Adipocyte (in vitro differentiated cells): Measurements from ENCODE around the gene GPR18.

ENCODE experiments used
- DNase-seq: peaks from one replicate; pipeline ENCODE4 v3.0.0-alpha.2; 2015; ENCODE audit warnings: low read depth
- H3K27me3 ChIP-seq: replicated peaks from 2 replicates; pipeline ENCODE4 v1.7.0; 2013; ENCODE audit warnings: mild to moderate bottlenecking, low read length, moderate library complexity; ENCODE audit not compliant: control insufficient read depth, insufficient read depth
- H3K36me3 ChIP-seq: 2 replicates; pipeline ENCODE4 v1.7.0; 2013; ENCODE audit warnings: low read length, mild to moderate bottlenecking, moderate library complexity; ENCODE audit not compliant: control insufficient read depth, insufficient read depth, severe bottlenecking
- H3K4me1 ChIP-seq: 2 replicates; pipeline ENCODE4 v1.7.0; 2013; ENCODE audit warnings: mild to moderate bottlenecking, low read length, moderate library complexity; ENCODE audit not compliant: control insufficient read depth, insufficient read depth
- H3K4me3 ChIP-seq: 2 replicates; pipeline ENCODE4 v1.7.0; 2013; ENCODE audit warnings: mild to moderate bottlenecking, low read length, moderate library complexity
- H3K9ac ChIP-seq: 2 replicates; pipeline ENCODE4 v1.7.0; 2013; ENCODE audit warnings: mild to moderate bottlenecking, low read length, moderate library complexity
- H3K9me3 ChIP-seq: 2 replicates; pipeline ENCODE4 v1.7.0; 2013; ENCODE audit warnings: mild to moderate bottlenecking, low read length, moderate library complexity; ENCODE audit not compliant: control insufficient read depth

The GPR18 gene

GRCh38 chr13:99258210-99258860 lies at the start of gene GPR18:
GPR18 (minus strand) TSS chr13:99258379; CDS start chr13:99255872, 2,507 bp downstream.
- Histone ChIP-seq H3K4me1 (peaks cover 30% of the 10 kb centered on the region), H3K27me3 (no peaks in the 10 kb centered on the region), H3K4me3 (no peak within 1 kb of the TSS), H3K36me3 (peaks cover 17% of the 10 kb centered on the region), H3K9ac (no peak within 1 kb of the TSS), H3K9me3 (no peaks in the 10 kb centered on the region)
- DNase-seq: no peak

GRCh38 chr13:99307648-99308339 lies 49.6 kb upstream of the GPR18 start:
- peaks cover 51% of the 10 kb centered on the region for H3K4me1 ChIP-seq
- no peaks in the 10 kb centered on the region for H3K9me3 ChIP-seq
- H3K9ac ChIP-seq: peak overlapping the region; percentile 35
- H3K36me3 ChIP-seq: peaks cover 5% of the 10 kb centered on the region
- H3K27me3 ChIP-seq: no peaks in the 10 kb centered on the region
- peak; percentile 72 for DNase-seq
- H3K4me3 ChIP-seq: no peak overlapping the region

- Histone ChIP-seq H3K4me3 (no peak within 1 kb of the TSS), H3K36me3 (peaks cover 5% of the 10 kb centered on the region), H3K27me3 (no peaks in the 10 kb centered on the region), H3K9ac (peak within 1 kb of the TSS; percentile 35), H3K4me1 (peaks cover 45% of the 10 kb centered on the region), H3K9me3 (no peaks in the 10 kb centered on the region)
- DNase-seq: peak; percentile 35
Observed at GRCh38 chr13:99307247-99307646, 49.1 kb upstream of the GPR18 start, which contains the start of gene GPR183. GPR183 (minus strand) TSS chr13:99307399; CDS start chr13:99296145, 11,254 bp downstream.

GRCh38 chr13:99305566-99305965 lies 47.4 kb upstream of the GPR18 start:
- Histone ChIP-seq H3K4me3 (no peak overlapping the region), H3K36me3 (peaks cover 5% of the 10 kb centered on the region), H3K27me3 (no peaks in the 10 kb centered on the region), H3K4me1 (peaks cover 29% of the 10 kb centered on the region), H3K9me3 (no peaks in the 10 kb centered on the region), H3K9ac (no peak overlapping the region)
- no peak for DNase-seq

GRCh38 chr13:99305158-99305557 lies 47.0 kb upstream of the GPR18 start:
- Histone ChIP-seq H3K36me3 (peaks cover 5% of the 10 kb centered on the region), H3K4me3 (no peak overlapping the region), H3K9ac (no peak overlapping the region), H3K27me3 (no peaks in the 10 kb centered on the region), H3K4me1 (peaks cover 25% of the 10 kb centered on the region), H3K9me3 (no peaks in the 10 kb centered on the region)
- DNase-seq: no peak

GRCh38 chr13:99304541-99304940 lies 46.4 kb upstream of the GPR18 start:
- Histone ChIP-seq H3K36me3 (peaks cover 5% of the 10 kb centered on the region), H3K27me3 (no peaks in the 10 kb centered on the region), H3K9me3 (no peaks in the 10 kb centered on the region), H3K4me3 (no peak overlapping the region), H3K4me1 (peaks cover 20% of the 10 kb centered on the region), H3K9ac (no peak overlapping the region)
- no peak for DNase-seq

GRCh38 chr13:99303863-99304521 lies 45.8 kb upstream of the GPR18 start:
- Histone ChIP-seq H3K27me3 (no peaks in the 10 kb centered on the region), H3K9ac (no peak overlapping the region), H3K4me1 (peaks cover 20% of the 10 kb centered on the region), H3K9me3 (no peaks in the 10 kb centered on the region), H3K4me3 (no peak overlapping the region), H3K36me3 (peaks cover 5% of the 10 kb centered on the region)
- DNase-seq: no peak

GRCh38 chr13:99302637-99303505 lies 44.7 kb upstream of the GPR18 start:
- H3K9ac ChIP-seq: no peak overlapping the region
- H3K9me3 ChIP-seq: no peaks in the 10 kb centered on the region
- H3K4me1 ChIP-seq: peaks cover 11% of the 10 kb centered on the region
- peaks cover 5% of the 10 kb centered on the region for H3K36me3 ChIP-seq
- H3K27me3 ChIP-seq: no peaks in the 10 kb centered on the region
- no peak overlapping the region for H3K4me3 ChIP-seq
- DNase-seq: no peak

GRCh38 chr13:99301913-99302636 lies 43.9 kb upstream of the GPR18 start:
- DNase-seq: no peak
- no peaks in the 10 kb centered on the region for H3K27me3 ChIP-seq
- no peaks in the 10 kb centered on the region for H3K9me3 ChIP-seq
- H3K4me3 ChIP-seq: no peak overlapping the region
- H3K9ac ChIP-seq: no peak overlapping the region
- H3K36me3 ChIP-seq: peaks cover 5% of the 10 kb centered on the region
- peaks cover 3% of the 10 kb centered on the region for H3K4me1 ChIP-seq

GRCh38 chr13:99301056-99301838 lies 43.1 kb upstream of the GPR18 start:
- no peak overlapping the region for H3K4me3 ChIP-seq
- H3K9me3 ChIP-seq: no peaks in the 10 kb centered on the region
- peaks cover 5% of the 10 kb centered on the region for H3K36me3 ChIP-seq
- DNase-seq: no peak
- no peak overlapping the region for H3K9ac ChIP-seq
- H3K27me3 ChIP-seq: no peaks in the 10 kb centered on the region
- H3K4me1 ChIP-seq: no peaks in the 10 kb centered on the region
